Measurements from ENCODE around the gene HSPA4.
"Not testable (repeated sequence)": the region's sequence is repeated elsewhere in the genome, so short reads cannot be mapped to it uniquely, and the experiment has no call there.

DNA sequence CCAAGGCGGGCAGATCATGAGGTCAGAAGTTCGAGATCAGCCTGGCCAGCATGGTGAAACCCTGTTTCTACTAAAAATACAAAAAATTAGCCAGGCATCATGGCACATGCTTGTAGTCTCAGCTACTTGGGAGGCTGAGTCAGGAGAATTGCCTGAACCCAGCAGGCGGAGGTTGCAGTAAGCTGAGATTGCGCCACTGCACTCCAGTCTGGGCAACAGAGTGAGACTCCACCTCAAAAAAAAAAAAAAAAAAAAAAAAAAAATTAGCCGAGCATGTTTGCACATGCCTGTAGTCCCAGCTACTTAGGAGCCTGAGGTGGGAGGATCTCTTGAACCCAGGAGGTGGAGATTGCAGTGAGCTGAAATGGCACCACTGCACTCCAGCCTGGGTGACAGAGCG, 15.1 kb upstream of the HSPA4 start:
- TF ChIP-seq, protein P1, sequence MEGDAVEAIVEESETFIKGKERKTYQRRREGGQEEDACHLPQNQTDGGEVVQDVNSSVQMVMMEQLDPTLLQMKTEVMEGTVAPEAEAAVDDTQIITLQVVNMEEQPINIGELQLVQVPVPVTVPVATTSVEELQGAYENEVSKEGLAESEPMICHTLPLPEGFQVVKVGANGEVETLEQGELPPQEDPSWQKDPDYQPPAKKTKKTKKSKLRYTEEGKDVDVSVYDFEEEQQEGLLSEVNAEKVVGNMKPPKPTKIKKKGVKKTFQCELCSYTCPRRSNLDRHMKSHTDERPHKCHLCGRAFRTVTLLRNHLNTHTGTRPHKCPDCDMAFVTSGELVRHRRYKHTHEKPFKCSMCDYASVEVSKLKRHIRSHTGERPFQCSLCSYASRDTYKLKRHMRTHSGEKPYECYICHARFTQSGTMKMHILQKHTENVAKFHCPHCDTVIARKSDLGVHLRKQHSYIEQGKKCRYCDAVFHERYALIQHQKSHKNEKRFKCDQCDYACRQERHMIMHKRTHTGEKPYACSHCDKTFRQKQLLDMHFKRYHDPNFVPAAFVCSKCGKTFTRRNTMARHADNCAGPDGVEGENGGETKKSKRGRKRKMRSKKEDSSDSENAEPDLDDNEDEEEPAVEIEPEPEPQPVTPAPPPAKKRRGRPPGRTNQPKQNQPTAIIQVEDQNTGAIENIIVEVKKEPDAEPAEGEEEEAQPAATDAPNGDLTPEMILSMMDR (IDR thresholded peaks at IDR 0.05): not testable (repeated sequence)
- TF ChIP-seq POLR2A (IDR thresholded peaks at IDR 0.05): not testable (repeated sequence)

Data from adrenal gland (tissue), 5 donors.